DOHH2 (cell line): Measurements from ENCODE around the gene TANC1.

Experiments
- H3F3A ChIP-seq: fragments of 200-600 bp; sonication (generic), shearing (Covaris generic); 2 replicates; pipeline ENCODE4 v1.6.0; 2016; ENCODE audit warnings: antibody characterized with exemption, mild to moderate bottlenecking; ENCODE audit not compliant: control insufficient read depth, insufficient read depth
- H3K27ac ChIP-seq: fragments of 200-600 bp; sonication (generic); 2 replicates; pipeline ENCODE4 v1.5.1; 2014; ENCODE audit warnings: low read depth, mild to moderate bottlenecking, low read length, moderate library complexity
- H3K27me3 ChIP-seq: fragments of 200-600 bp; sonication (generic); 2 replicates; pipeline ENCODE4 v1.6.1; 2014; ENCODE audit warnings: mild to moderate bottlenecking, low read length, mixed read lengths; ENCODE audit not compliant: control insufficient read depth
- H3K36me3 ChIP-seq: fragments of 200-600 bp; sonication (generic); 2 replicates; pipeline ENCODE4 v1.6.1; 2014; ENCODE audit warnings: mild to moderate bottlenecking, low read length, moderate library complexity, mixed read lengths; ENCODE audit not compliant: control insufficient read depth
- H3K4me1 ChIP-seq: fragments of 200-600 bp; sonication (generic); 2 replicates; pipeline ENCODE4 v1.6.1; 2014; ENCODE audit warnings: mild to moderate bottlenecking, low read length, mixed read lengths; ENCODE audit not compliant: control insufficient read depth
- H3K4me2 ChIP-seq: fragments of 200-600 bp; sonication (generic); 2 replicates; pipeline ENCODE4 v1.6.0; 2014; ENCODE audit warnings: mild to moderate bottlenecking, low read length, moderate library complexity
- H3K4me3 ChIP-seq: fragments of 200-600 bp; sonication (generic); 2 replicates; pipeline ENCODE4 v1.5.1; 2014; ENCODE audit warnings: mild to moderate bottlenecking, low read length, mixed read lengths
- H3K79me2 ChIP-seq: fragments of 200-600 bp; sonication (generic); 2 replicates; pipeline ENCODE4 v1.6.1; 2014; ENCODE audit warnings: mild to moderate bottlenecking, low read length, mixed read lengths; ENCODE audit not compliant: control insufficient read depth
- H3K9me2 ChIP-seq: fragments of 200-600 bp; sonication (generic); replicated peaks from 2 replicates; pipeline ENCODE4 v1.6.1; 2014; ENCODE audit warnings: mild to moderate bottlenecking, low read length, mixed read lengths; ENCODE audit not compliant: control insufficient read depth
- H3K9me3 ChIP-seq: fragments of 200-600 bp; sonication (generic); 2 replicates; pipeline ENCODE4 v1.6.1; 2014; ENCODE audit warnings: antibody characterized with exemption, low read length, mixed read lengths; ENCODE audit not compliant: control insufficient read depth, insufficient read depth
- H4K20me1 ChIP-seq: fragments of 200-600 bp; sonication (generic); 2 replicates; pipeline ENCODE4 v1.6.0; 2014; ENCODE audit warnings: low read depth, mild to moderate bottlenecking, antibody characterized with exemption, low read length, moderate library complexity; ENCODE audit not compliant: control insufficient read depth, insufficient read depth
- EZH2phosphoT487 ChIP-seq: fragments of 200-600 bp; sonication (generic); IDR thresholded peaks from 2 replicates; pipeline ENCODE4 v1.6.1; 2017; ENCODE audit warnings: borderline replicate concordance, mild to moderate bottlenecking, antibody characterized with exemption, low read length, moderate library complexity, mixed read lengths
- TF ChIP-seq, protein P1 (sequence below): fragments of 200-600 bp; sonication (generic); IDR thresholded peaks from one replicate; pipeline ENCODE4 v1.5.1; 2014; ENCODE audit warnings: antibody characterized with exemption, mild to moderate bottlenecking, low read depth, low read length; ENCODE audit not compliant: poor library complexity, severe bottlenecking

Gene TANC1

GRCh38 chr2:159208438-159208837, 240.0 kb downstream of the TANC1 start:
- Histone ChIP-seq H4K20me1 (no peaks in the 10 kb centered on the region), H3K79me2 (no peaks in the 10 kb centered on the region), H3K4me3 (no peak overlapping the region), H3K9me2 (no peaks in the 10 kb centered on the region), H3K27me3 (no peaks in the 10 kb centered on the region), H3F3A (no peaks in the 10 kb centered on the region), H3K9me3 (no peaks in the 10 kb centered on the region), H3K36me3 (no peaks in the 10 kb centered on the region), H3K4me2 (no peak overlapping the region), H3K27ac (no peak overlapping the region), H3K4me1 (no peaks in the 10 kb centered on the region)
- no peak for TF ChIP-seq EZH2phosphoT487
- TF ChIP-seq, protein P1, sequence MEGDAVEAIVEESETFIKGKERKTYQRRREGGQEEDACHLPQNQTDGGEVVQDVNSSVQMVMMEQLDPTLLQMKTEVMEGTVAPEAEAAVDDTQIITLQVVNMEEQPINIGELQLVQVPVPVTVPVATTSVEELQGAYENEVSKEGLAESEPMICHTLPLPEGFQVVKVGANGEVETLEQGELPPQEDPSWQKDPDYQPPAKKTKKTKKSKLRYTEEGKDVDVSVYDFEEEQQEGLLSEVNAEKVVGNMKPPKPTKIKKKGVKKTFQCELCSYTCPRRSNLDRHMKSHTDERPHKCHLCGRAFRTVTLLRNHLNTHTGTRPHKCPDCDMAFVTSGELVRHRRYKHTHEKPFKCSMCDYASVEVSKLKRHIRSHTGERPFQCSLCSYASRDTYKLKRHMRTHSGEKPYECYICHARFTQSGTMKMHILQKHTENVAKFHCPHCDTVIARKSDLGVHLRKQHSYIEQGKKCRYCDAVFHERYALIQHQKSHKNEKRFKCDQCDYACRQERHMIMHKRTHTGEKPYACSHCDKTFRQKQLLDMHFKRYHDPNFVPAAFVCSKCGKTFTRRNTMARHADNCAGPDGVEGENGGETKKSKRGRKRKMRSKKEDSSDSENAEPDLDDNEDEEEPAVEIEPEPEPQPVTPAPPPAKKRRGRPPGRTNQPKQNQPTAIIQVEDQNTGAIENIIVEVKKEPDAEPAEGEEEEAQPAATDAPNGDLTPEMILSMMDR: no peak

DNA sequence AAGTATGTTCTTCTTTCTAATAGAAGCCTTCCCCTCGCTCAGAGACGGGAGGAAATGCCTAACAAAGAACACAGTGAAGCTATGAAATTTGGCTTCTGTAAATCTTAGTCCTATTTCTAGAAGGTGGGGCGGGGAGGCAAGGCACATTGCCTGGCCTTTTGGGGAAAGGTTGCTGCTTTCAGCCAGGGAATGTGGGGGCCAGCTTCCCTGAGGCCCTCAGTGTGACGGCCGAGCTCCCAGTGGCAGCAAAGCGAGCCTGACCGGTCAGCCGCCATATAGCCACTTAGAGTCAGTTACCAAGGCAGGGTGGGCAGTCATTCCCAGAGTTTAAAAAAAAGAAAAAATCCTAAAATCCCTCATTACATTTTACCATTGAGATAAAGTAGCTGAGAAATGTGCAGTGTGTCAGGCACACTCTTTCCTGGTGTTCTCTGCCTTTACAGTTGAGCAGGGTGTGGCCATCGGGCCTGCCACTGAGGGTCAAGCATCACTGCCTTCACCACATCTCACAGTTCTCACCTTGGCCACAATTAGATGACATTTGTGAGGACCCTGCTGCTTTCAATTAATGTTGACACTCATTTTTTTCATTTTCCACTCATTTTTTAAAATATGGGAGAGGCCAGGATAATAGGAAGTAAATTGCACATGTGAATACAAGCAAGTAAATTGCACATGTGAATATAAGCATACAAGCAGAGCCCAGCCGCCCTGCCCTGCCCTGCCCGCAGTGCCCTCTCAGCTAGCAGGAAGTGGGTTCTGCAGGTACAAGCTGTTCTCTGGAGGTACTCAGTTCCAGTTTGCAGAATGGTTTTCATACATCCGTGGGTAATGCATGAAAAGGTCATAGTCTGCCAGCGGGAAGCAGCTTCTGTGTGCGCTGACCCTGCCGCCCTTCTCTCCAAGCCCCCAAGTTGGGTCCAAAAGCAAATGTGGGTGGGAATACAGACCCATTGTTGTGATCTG, 241.2 kb downstream of the TANC1 start:
- no peak overlapping the region for H3K4me2 ChIP-seq
- H3K4me3 ChIP-seq: no peak overlapping the region
- no peaks in the 10 kb centered on the region for H3K79me2 ChIP-seq
- no peaks in the 10 kb centered on the region for H3K9me3 ChIP-seq
- no peaks in the 10 kb centered on the region for H3K27me3 ChIP-seq
- H3K36me3 ChIP-seq: no peaks in the 10 kb centered on the region
- no peaks in the 10 kb centered on the region for H4K20me1 ChIP-seq
- no peaks in the 10 kb centered on the region for H3F3A ChIP-seq
- H3K4me1 ChIP-seq: no peaks in the 10 kb centered on the region
- no peaks in the 10 kb centered on the region for H3K9me2 ChIP-seq
- no peak for TF ChIP-seq EZH2phosphoT487
- TF ChIP-seq, protein P1: no peak
- no peak overlapping the region for H3K27ac ChIP-seq

- Histone ChIP-seq H3K4me2 (no peak overlapping the region), H3K9me3 (no peaks in the 10 kb centered on the region), H3K27ac (no peak overlapping the region), H4K20me1 (no peaks in the 10 kb centered on the region), H3K4me3 (no peak overlapping the region), H3K9me2 (no peaks in the 10 kb centered on the region), H3F3A (no peaks in the 10 kb centered on the region), H3K4me1 (no peaks in the 10 kb centered on the region), H3K79me2 (no peaks in the 10 kb centered on the region), H3K27me3 (no peaks in the 10 kb centered on the region), H3K36me3 (no peaks in the 10 kb centered on the region)
- TF ChIP-seq, protein P1: no peak
- TF ChIP-seq EZH2phosphoT487: no peak
Measured at GRCh38 chr2:159211447-159212396, 243.3 kb downstream of the TANC1 start.
